Measurements from ENCODE around the gene NPIPA7. TPM values are rescaled to one million over a fixed set of nuclear protein-coding genes. Genes with fewer than 3 reads are reported as not detected.
"Not testable (repeated sequence)": the region's sequence is repeated elsewhere in the genome, so short reads cannot be mapped to it uniquely, and the experiment has no call there.

The NPIPA7 gene
- 10 to 100 TPM; 11.6 to 20.5 (median 19.6) TPM for polyA plus RNA-seq

DNA sequence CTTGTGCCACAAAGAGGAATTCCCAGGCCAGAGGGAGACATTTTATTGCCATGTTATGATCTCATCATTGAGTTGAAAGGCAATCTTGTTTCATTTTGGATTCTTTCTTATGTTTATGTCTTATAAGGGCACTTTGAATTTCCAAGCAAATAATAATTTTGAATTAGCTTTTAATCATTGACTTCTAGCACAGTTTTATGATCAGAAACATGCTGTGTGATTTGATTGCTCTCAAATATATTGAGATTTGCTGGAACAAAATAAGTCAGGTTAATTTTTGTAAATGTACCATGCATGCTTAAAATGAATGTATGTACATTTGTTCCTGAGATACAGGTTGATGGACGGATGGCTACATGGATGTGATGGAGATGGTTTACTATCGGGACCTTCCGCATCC, at the start of gene NPIPA7:
NPIPA7 (plus strand) TSS at position 301 of the 400 bp plus-strand sequence. CDS start 105 bp downstream, outside the sequence.
- not testable (repeated sequence) for H3K27ac ChIP-seq (ENCODE audit: low read depth, low read length)
- no CpG with 5 or more reads among the region's 3 CpGs for WGBS, 3 donors

GRCh38 chr16:16331466-16331865, 47.5 kb upstream of the NPIPA7 start:
- WGBS, 3 donors = 92 to 94% (median 94%) methylated on average over 5 to 11 of the region's 23 CpGs
- not testable (repeated sequence) for H3K27ac ChIP-seq (ENCODE audit: low read depth, low read length)

DNA sequence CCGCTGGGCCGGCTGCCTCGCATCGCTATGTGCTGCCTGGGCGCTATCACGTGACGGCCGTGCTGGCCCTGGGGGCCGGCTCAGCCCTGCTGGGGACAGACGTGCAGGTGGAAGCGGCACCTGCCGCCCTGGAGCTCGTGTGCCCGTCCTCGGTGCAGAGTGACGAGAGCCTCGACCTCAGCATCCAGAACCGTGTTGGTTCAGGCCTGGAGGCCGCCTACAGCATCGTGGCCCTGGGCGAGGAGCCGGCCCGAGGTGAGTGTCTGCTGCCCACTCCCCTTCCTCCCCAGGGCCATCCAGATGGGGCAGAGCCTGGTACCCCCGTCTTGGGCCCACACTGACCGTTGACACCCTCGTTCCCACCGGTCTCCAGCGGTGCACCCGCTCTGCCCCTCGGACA, 21.4 kb upstream of the NPIPA7 start:
- WGBS, 3 donors = 63 to 82% (median 80%) methylated on average over 6 to 13 of the region's 30 CpGs

GRCh38 chr16:16358539-16359240, 20.2 kb upstream of the NPIPA7 start:
- WGBS, 3 donors = 69 to 82% methylated on average over 11 to 20 of the region's 40 CpGs; no CpG with 5 or more reads in 1 of the 3 donors
- not testable (repeated sequence) for H3K27ac ChIP-seq (ENCODE audit: low read depth, low read length)

More for the DNA sequence above, 21.4 kb upstream of the NPIPA7 start:
- H3K27ac ChIP-seq (ENCODE audit: low read depth, low read length) = not testable (repeated sequence)

GRCh38 chr16:16363595-16363994, 15.3 kb upstream of the NPIPA7 start:
- H3K27ac ChIP-seq (ENCODE audit: low read depth, low read length) = not testable (repeated sequence)
- WGBS, 3 donors = 90 to 97% (median 95%) methylated on average over 2 to 9 of the region's 31 CpGs

DNA sequence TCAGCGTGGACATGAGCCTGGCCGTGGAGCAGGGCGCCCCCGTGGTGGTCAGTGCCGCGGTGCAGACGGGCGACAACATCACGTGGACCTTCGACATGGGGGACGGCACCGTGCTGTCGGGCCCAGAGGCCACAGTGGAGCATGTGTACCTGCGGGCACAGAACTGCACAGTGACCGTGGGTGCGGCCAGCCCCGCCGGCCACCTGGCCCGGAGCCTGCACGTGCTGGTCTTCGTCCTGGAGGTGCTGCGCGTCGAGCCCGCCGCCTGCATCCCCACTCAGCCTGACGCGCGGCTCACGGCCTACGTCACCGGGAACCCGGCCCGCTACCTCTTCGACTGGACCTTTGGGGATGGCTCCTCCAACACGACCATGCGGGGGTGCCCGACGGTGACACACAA, 14.8 kb upstream of the NPIPA7 start:
- H3K27ac ChIP-seq (ENCODE audit: low read depth, low read length) = not testable (repeated sequence)
- no CpG with 5 or more reads among the region's 39 CpGs for WGBS, 3 donors

GRCh38 chr16:16364701-16365100, 14.2 kb upstream of the NPIPA7 start:
- WGBS, 3 donors = 73 to 95% (median 84%) methylated on average over 3 to 6 of the region's 28 CpGs
- not testable (repeated sequence) for H3K27ac ChIP-seq (ENCODE audit: low read depth, low read length)

GRCh38 chr16:16365319-16365718, 13.6 kb upstream of the NPIPA7 start:
- WGBS, 3 donors = 90 to 93% (median 91%) methylated on average over 11 to 20 of the region's 21 CpGs
- not testable (repeated sequence) for H3K27ac ChIP-seq (ENCODE audit: low read depth, low read length)

- H3K27ac ChIP-seq (ENCODE audit: low read depth, low read length) = not testable (repeated sequence)
- WGBS, 3 donors = 95% methylated on average over 7 of the region's 22 CpGs; no CpG with 5 or more reads in 2 of the 3 donors
These were observed 13.1 kb upstream of the NPIPA7 start for GRCh38 chr16:16365851-16366250.

- WGBS, 3 donors = 93 to 99% (median 96%) methylated on average over 10 to 28 of the region's 54 CpGs
- not testable (repeated sequence) for H3K27ac ChIP-seq (ENCODE audit: low read depth, low read length)
These were observed 12.2 kb upstream of the NPIPA7 start for GRCh38 chr16:16366552-16367284.

DNA sequence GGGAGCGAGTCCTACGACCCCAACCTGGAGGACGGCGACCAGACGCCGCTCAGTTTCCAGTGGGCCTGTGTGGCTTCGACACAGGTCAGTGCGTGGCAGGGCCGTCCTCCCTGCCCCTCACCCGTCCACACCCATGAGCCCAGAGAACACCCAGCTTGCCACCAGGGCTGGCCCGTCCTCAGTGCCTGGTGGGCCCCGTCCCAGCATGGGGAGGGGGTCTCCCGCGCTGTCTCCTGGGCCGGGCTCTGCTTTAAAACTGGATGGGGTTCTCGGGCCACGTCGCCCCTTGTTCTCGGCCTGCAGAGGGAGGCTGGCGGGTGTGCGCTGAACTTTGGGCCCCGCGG, 11.7 kb upstream of the NPIPA7 start:
- WGBS, 3 donors = no CpG with 5 or more reads among the region's 23 CpGs
- H3K27ac ChIP-seq (ENCODE audit: low read depth, low read length) = not testable (repeated sequence)

- WGBS, 3 donors = 35 to 50% (median 37%) methylated on average over 13 to 28 of the region's 45 CpGs
- H3K27ac ChIP-seq (ENCODE audit: low read depth, low read length) = not testable (repeated sequence)
These were observed 9.7 kb upstream of the NPIPA7 start for GRCh38 chr16:16369081-16369856.

GRCh38 chr16:16371136-16371735, 7.7 kb upstream of the NPIPA7 start:
- H3K27ac ChIP-seq (ENCODE audit: low read depth, low read length) = not testable (repeated sequence)
- WGBS, 3 donors = 72 to 91% (median 77%) methylated on average over 6 to 18 of the region's 43 CpGs

- not testable (repeated sequence) for H3K27ac ChIP-seq (ENCODE audit: low read depth, low read length)
- WGBS, 3 donors = 86 to 92% (median 86%) methylated on average over 6 to 8 of the region's 25 CpGs
These were observed 4.7 kb upstream of the NPIPA7 start for GRCh38 chr16:16374192-16374591.

GRCh38 chr16:16399685-16400084, 20.7 kb downstream of the NPIPA7 start:
- H3K27ac ChIP-seq (ENCODE audit: low read depth, low read length) = not testable (repeated sequence)
- WGBS, 3 donors = no CpG with 5 or more reads among the region's 6 CpGs

GRCh38 chr16:16402333-16402732, 23.4 kb downstream of the NPIPA7 start:
- no CpG with 5 or more reads among the region's 2 CpGs for WGBS, 3 donors
- not testable (repeated sequence) for H3K27ac ChIP-seq (ENCODE audit: low read depth, low read length)

DNA sequence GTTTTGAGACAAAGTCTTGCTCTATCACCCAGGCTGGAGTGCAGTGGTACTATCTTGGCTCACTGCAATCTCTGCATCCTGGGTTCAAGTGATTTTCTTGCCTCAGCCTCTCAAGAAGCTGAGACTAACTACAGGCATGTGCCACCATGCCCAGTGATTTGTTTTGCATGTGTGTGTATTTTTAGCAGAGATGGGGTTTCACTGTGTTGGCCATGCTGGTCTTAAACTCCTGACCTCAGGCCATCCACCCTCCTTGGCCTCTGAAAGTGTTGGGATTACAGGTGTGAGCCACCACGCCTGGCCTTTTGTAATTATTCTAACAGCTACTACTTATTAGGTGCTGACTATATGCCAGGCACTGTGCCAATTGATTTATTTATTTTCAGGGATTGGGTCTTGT, 25.3 kb downstream of the NPIPA7 start:
- not testable (repeated sequence) for H3K27ac ChIP-seq (ENCODE audit: low read depth, low read length)
- no CpG with 5 or more reads among the region's 1 CpG for WGBS, 3 donors

GRCh38 chr16:16405421-16405820, 26.5 kb downstream of the NPIPA7 start:
- H3K27ac ChIP-seq (ENCODE audit: low read depth, low read length) = not testable (repeated sequence)
- no CpG with 5 or more reads among the region's 5 CpGs for WGBS, 3 donors

- WGBS, 3 donors = 63 to 93% (median 71%) methylated on average over 1 to 2 of the region's 6 CpGs
These were observed 29.5 kb downstream of the NPIPA7 start for GRCh38 chr16:16408430-16408829.

More at GRCh38 chr16:16408430-16408829, 29.5 kb downstream of the NPIPA7 start:
- not testable (repeated sequence) for H3K27ac ChIP-seq (ENCODE audit: low read depth, low read length)

All from adipose tissue (tissue), 3 donors.